Measurements from ENCODE around the gene ERN1. TPM values are rescaled to one million over a fixed set of nuclear protein-coding genes. Genes with fewer than 3 reads are reported as not detected.

ERN1 gene
- total and polyA plus RNA-seq, 2 of the 8 experiments (the other 6 are each of a cell fraction or from before 2014, with no cell fraction given), result 1.8 to 3.9 TPM

GRCh38 chr17:64156670-64157069 is 26.7 kb upstream of the ERN1 start:
- peaks cover 0 to 6% (median 3%) of the 10 kb centered on the region in 4 experiments; a peak in 3 of 7 replicates for H3K4me1 ChIP-seq (replicated peaks in 1 of 4; ENCODE audit: control insufficient read depth in 3 of 4, insufficient read depth in 4 of 4, low read length in 3 of 4)
- no peaks in the 10 kb centered on the region for H4K20me1 ChIP-seq (replicated peaks in 1 of 2; ENCODE audit: control insufficient read depth in 1 of 2, insufficient read depth in 2 of 2, low read length in 2 of 2)
- H3K4me3 ChIP-seq (ENCODE audit: extremely low read depth in 1 of 4, insufficient read depth in 2 of 4, low read depth in 3 of 4, low read length in 4 of 4), result no peak overlapping the region
- no peak overlapping the region for H2BK20ac ChIP-seq (ENCODE audit: low read length)
- no peak overlapping the region for H3K23ac ChIP-seq (ENCODE audit: insufficient read length)
- no peak overlapping the region for H2AFZ ChIP-seq (ENCODE audit: low read length)
- H3K79me2 ChIP-seq (ENCODE audit: control insufficient read depth in 1 of 2, insufficient read depth in 2 of 2, low read length in 2 of 2), result no peaks in the 10 kb centered on the region
- H3K4ac ChIP-seq (replicated peaks; ENCODE audit: insufficient read length, low read depth, low read length), result no peak overlapping the region
- no peak overlapping the region for H3K9ac ChIP-seq (replicated peaks in 1 of 4; ENCODE audit: extremely low read depth in 1 of 4, low read depth in 3 of 4, low read length in 3 of 4)
- H2BK5ac ChIP-seq (ENCODE audit: low read depth, low read length), result no peak overlapping the region
- H3K79me1 ChIP-seq (ENCODE audit: low read depth, low read length), result no peaks in the 10 kb centered on the region
- no peaks in the 10 kb centered on the region; the same call in 1 of the 2 replicates for H3K23me2 ChIP-seq (ENCODE audit: low read depth, low read length)
- H3K36me3 ChIP-seq (ENCODE audit: control insufficient read depth in 2 of 4, insufficient read depth in 4 of 4, low read length in 3 of 4), result peaks cover 0 to 3% (median 1%) of the 10 kb centered on the region in 4 experiments; a peak in 3 of 8 replicates
- no peak overlapping the region for H2BK15ac ChIP-seq (ENCODE audit: low read length)
- no peak overlapping the region for H4K91ac ChIP-seq (replicated peaks; ENCODE audit: insufficient read length, low read length)
- CTCF ChIA-PET (ENCODE audit: partially characterized antibody), result interaction anchor here (0.7 to 1.5 kb wide), 2 partner anchors 8 to 46 kb away, joined by 3 read pairs; no protein-coding TSS in a partner anchor
- H2BK120ac ChIP-seq (replicated peaks; ENCODE audit: low read depth, low read length), result no peak overlapping the region
- H3K9me3 ChIP-seq (ENCODE audit: insufficient read depth in 2 of 2, low read depth in 1 of 2, low read length in 1 of 2), result no peaks in the 10 kb centered on the region
- no peak overlapping the region for H3K14ac ChIP-seq (ENCODE audit: insufficient read length)
- DNase-seq (ENCODE audit: low read depth in 1 of 2, low spot score in 2 of 2) (no peak), FAIRE-seq (no peak)
- no peaks in the 10 kb centered on the region for H3K27me3 ChIP-seq (replicated peaks in 1 of 4; ENCODE audit: control insufficient read depth in 3 of 4, extremely low read depth in 1 of 4, insufficient read depth in 3 of 4, low read length in 3 of 4)
- H3K4me2 ChIP-seq (ENCODE audit: insufficient read depth in 1 of 2, low read depth in 2 of 2, low read length in 2 of 2), result no peak overlapping the region
- POLR2A ChIA-PET (ENCODE audit: partially characterized antibody), result interaction anchor here (16.8 kb wide), 1 partner anchor 10 kb away, joined by 193 read pairs; no protein-coding TSS in a partner anchor
- no peak overlapping the region for H3K27ac ChIP-seq (ENCODE audit: low read depth, low read length)
- TF ChIP-seq POU5F1 (IDR thresholded peaks at IDR 0.05; ENCODE audit: low read depth, low read length), result no peak
- no peak for TF ChIP-seq TAF7 (optimal IDR thresholded peaks at IDR 0.05; ENCODE audit: borderline replicate concordance, low read depth, low read length)
- TF ChIP-seq CBX8 (IDR thresholded peaks at IDR 0.05; ENCODE audit: borderline replicate concordance, low read depth, low read length), result no peak
- no peak for TF ChIP-seq SP2 (IDR thresholded peaks at IDR 0.05; ENCODE audit: low read length)
- TF ChIP-seq POLR2A (IDR thresholded peaks at IDR 0.05; ENCODE audit: control extremely low read depth in 1 of 2, low read depth in 2 of 2, low read length in 2 of 2), result no peak
- TF ChIP-seq PHF8 (conservative IDR thresholded peaks at IDR 0.05; ENCODE audit: low read depth, low read length), result no peak
- no peak for TF ChIP-seq TBP (IDR thresholded peaks at IDR 0.05; ENCODE audit: low read depth, low read length)
- no peak for TF ChIP-seq TCF12 (IDR thresholded peaks at IDR 0.05; ENCODE audit: low read depth, low read length)
- TF ChIP-seq RXRA (IDR thresholded peaks at IDR 0.05; ENCODE audit: insufficient read depth, low read depth, low read length), result no peak
- H2AK5ac ChIP-seq (ENCODE audit: low read depth, low read length), result no peak overlapping the region
- H2BK12ac ChIP-seq (ENCODE audit: low read depth, low read length), result no peak overlapping the region
- no peak overlapping the region for H3K56ac ChIP-seq (replicated peaks; ENCODE audit: insufficient read length, low read depth, low read length)
- H3K18ac ChIP-seq (ENCODE audit: extremely low read depth, low read length), result no peak overlapping the region
- no peak overlapping the region for H4K5ac ChIP-seq (ENCODE audit: insufficient read length, low read depth, low read length)
- H4K8ac ChIP-seq (ENCODE audit: extremely low read depth, insufficient read depth, low read length), result no peak overlapping the region
- WGBS, 2 experiments (ENCODE audit: extremely low coverage in 1 of 2, insufficient coverage in 1 of 2, insufficient read length in 1 of 2, insufficient replicate concordance in 2 of 2, low coverage in 1 of 2, low lambda C conversion rate in 2 of 2, missing lambda C conversion rate in 1 of 2), result 80% methylated on average over 2 of the region's 2 CpGs; no CpG with 5 or more reads in 1 of the 2 experiments
